GM12891 (cell line): Measurements from ENCODE around the gene NPY2R.

Experiments
- DNase-seq: peaks from one replicate; pipeline ENCODE4 v3.0.0; 2011; ENCODE audit warnings: low spot score; ENCODE audit not compliant: insufficient read length
- FAIRE-seq: peaks from 2 replicates; lab custom pipeline; 2011; peaks lifted over from hg19 to GRCh38; lab: Jason Lieb, UNC
- PAX5 ChIP-seq: IDR thresholded peaks from 2 replicates; pipeline ENCODE4 v1.6.1; 2011; ENCODE audit warnings: low read length, moderate library complexity, mild to moderate bottlenecking; ENCODE audit not compliant: insufficient read depth, severe bottlenecking
- POLR2A ChIP-seq: IDR thresholded peaks from 2 replicates; pipeline ENCODE4 v1.6.1; 2011; ENCODE audit warnings: low read depth, low read length, control low read depth
- POLR2AphosphoS5 ChIP-seq: IDR thresholded peaks from 2 replicates; pipeline ENCODE4 v1.6.1; 2011; ENCODE audit warnings: low read depth, low read length, control low read depth
- POU2F2 ChIP-seq: IDR thresholded peaks from 2 replicates; pipeline ENCODE4 v1.6.1; 2011; ENCODE audit warnings: low read depth, mild to moderate bottlenecking, control low read depth, low read length, moderate library complexity
- SPI1 ChIP-seq: IDR thresholded peaks from 2 replicates; pipeline ENCODE4 v1.6.1; 2011; ENCODE audit warnings: low read depth, low read length, control low read depth
- TAF1 ChIP-seq: IDR thresholded peaks from 2 replicates; pipeline ENCODE4 v1.6.1; 2011; ENCODE audit warnings: low read depth, low read length, control low read depth

Gene NPY2R

DNA sequence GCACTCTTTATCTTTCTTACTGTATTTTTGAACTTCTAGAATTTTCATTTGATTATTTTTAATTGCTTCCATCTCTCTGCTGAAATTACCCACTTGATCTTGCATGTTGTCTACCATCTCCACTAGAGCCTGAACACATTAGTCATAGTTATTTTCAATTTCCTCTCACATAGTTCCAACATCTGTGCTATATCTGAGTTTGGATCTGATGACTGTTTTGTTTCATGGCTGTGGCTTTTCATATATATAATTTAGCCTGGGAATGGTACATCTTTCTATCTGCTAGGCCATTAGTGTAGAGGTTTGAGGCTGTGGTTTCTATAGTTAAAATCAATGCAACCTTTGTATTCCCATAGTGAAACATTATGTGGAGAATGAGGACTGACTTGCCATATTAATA lies 33.2 kb downstream of the NPY2R start:
- DNase-seq (no peak), FAIRE-seq (no peak)
- no peak for TF ChIP-seq TAF1
- no peak for TF ChIP-seq POU2F2
- no peak for TF ChIP-seq PAX5
- TF ChIP-seq SPI1: no peak
- TF ChIP-seq POLR2AphosphoS5: no peak
- TF ChIP-seq POLR2A: no peak

- FAIRE-seq (no peak), DNase-seq (no peak)
- TF ChIP-seq PAX5 (no peak), SPI1 (no peak), POLR2A (no peak), POU2F2 (no peak), TAF1 (no peak), POLR2AphosphoS5 (no peak)
These were observed 36.7 kb downstream of the NPY2R start for GRCh38 chr4:155245105-155245504.

GRCh38 chr4:155248002-155248896 lies 39.8 kb downstream of the NPY2R start:
- DNase-seq (no peak), FAIRE-seq (no peak)
- no peak for TF ChIP-seq POLR2AphosphoS5
- no peak for TF ChIP-seq SPI1
- no peak for TF ChIP-seq TAF1
- no peak for TF ChIP-seq POU2F2
- no peak for TF ChIP-seq PAX5
- TF ChIP-seq POLR2A: no peak

DNA sequence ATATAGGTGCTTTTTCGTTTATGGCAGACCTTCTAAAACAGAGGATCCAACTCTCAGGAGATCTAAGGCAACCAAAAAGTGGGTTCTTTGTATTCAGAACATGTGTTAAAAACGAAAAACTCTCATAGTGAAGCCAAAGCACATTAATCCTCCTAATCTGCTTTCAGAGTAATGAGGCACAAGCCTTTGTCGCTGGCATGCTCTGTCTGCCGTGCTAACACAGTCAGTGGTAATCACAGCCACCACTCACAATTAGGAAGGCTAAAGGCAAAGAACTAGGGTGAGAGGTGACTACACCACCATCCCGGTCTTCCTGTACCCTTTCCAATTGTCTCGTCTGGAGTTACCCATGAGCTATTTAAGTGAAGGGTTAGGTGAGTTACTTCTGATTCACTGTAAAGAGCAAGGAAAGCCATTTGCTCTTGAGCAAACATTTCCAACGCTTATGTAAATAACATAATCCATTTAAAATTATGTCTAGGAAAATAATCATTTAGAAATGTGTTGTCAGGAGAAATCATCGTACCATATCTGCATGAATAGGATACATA lies 40.7 kb downstream of the NPY2R start:
- FAIRE-seq (no peak), DNase-seq (no peak)
- TF ChIP-seq TAF1 (no peak), POLR2A (no peak), SPI1 (no peak), POU2F2 (no peak), PAX5 (no peak), POLR2AphosphoS5 (no peak)

DNA sequence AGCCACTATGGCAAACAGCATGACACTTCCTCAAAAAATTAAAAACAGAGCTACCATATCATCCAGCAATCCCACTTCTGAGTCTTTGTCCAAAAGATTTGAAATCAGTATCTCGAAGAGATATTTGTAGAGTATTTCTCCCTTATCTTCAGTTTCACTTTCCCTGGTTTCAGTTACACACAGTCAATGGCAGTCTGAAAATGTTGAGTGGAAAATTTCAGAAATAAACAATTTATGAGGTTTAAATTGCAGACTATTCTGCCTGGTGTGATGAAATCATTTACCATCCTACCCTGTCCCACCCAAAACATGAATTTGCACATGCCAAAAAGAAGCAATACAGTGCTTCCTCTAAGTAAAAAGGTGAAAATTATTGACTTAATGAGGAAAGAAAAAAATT lies 43.9 kb downstream of the NPY2R start:
- TF ChIP-seq POU2F2: no peak
- no peak for TF ChIP-seq POLR2AphosphoS5
- TF ChIP-seq POLR2A: no peak
- FAIRE-seq (no peak), DNase-seq (no peak)

GRCh38 chr4:155263480-155263879 lies 55.0 kb downstream of the NPY2R start:
- no peak for TF ChIP-seq POLR2A
- TF ChIP-seq POU2F2: no peak
- no peak for TF ChIP-seq TAF1
- TF ChIP-seq SPI1: no peak
- no peak for TF ChIP-seq POLR2AphosphoS5
- no peak for TF ChIP-seq PAX5
- no peak for FAIRE-seq
- DNase-seq: no peak

- no peak for TF ChIP-seq POLR2A
- TF ChIP-seq PAX5: no peak
- no peak for TF ChIP-seq SPI1
- no peak for TF ChIP-seq TAF1
- no peak for TF ChIP-seq POU2F2
- TF ChIP-seq POLR2AphosphoS5: no peak
- FAIRE-seq (no peak), DNase-seq (no peak)
These were observed 56.7 kb downstream of the NPY2R start for GRCh38 chr4:155265113-155265512.
